Medulla oblongata (tissue), 1 donor: ENCODE measurements around the gene GAMT.
A peak's percentile ranks its signal among the peaks of the same experiment; 100 is the strongest.

Experiments used
- DNase-seq: peaks from one replicate; pipeline ENCODE4 v3.0.0-alpha.2; 2015; ENCODE audit errors: extremely low spot score

GAMT gene

GRCh38 chr19:1365319-1366269, 35.7 kb downstream of the GAMT start:
- peak; percentile 74 for DNase-seq

- DNase-seq: no peak
These were observed 37.2 kb downstream of the GAMT start for GRCh38 chr19:1364070-1364704.

- DNase-seq: no peak
These were observed 37.7 kb downstream of the GAMT start for GRCh38 chr19:1363599-1363998.

GRCh38 chr19:1362387-1363257, 38.7 kb downstream of the GAMT start:
- DNase-seq: no peak

- no peak for DNase-seq
These were observed 39.5 kb downstream of the GAMT start for GRCh38 chr19:1361601-1362386.

GRCh38 chr19:1360818-1361461, 40.4 kb downstream of the GAMT start:
- peak; percentile 87 for DNase-seq

GRCh38 chr19:1360126-1360817, 41.1 kb downstream of the GAMT start:
- no peak for DNase-seq

GRCh38 chr19:1357531-1358109, 43.7 kb downstream of the GAMT start:
- no peak for DNase-seq

GRCh38 chr19:1356508-1356865, 44.9 kb downstream of the GAMT start:
- no peak for DNase-seq

GRCh38 chr19:1355568-1356507, 45.5 kb downstream of the GAMT start:
- peak; percentile 64 for DNase-seq

GRCh38 chr19:1354970-1355567, 46.3 kb downstream of the GAMT start:
- no peak for DNase-seq

- DNase-seq: no peak
These were observed 48.2 kb downstream of the GAMT start for GRCh38 chr19:1353144-1353543.

GRCh38 chr19:1351381-1351851, 49.9 kb downstream of the GAMT start:
- no peak for DNase-seq

- DNase-seq: no peak
These were observed 50.5 kb downstream of the GAMT start for GRCh38 chr19:1350867-1351266.

- DNase-seq: no peak
These were observed 52.1 kb downstream of the GAMT start for GRCh38 chr19:1349211-1349610.
